Esophagus muscularis mucosa (tissue), 3 donors: ENCODE results near the gene ZNF155.

Experiments
- CTCF ChIP-seq, 3 experiments: fragments of 200-600 bp in 2 of 3; fragments of 450-650 bp in 1 of 3; sonication (generic) in 2 of 3; IDR thresholded peaks; one replicate each; pipeline ENCODE4 v1.5.1; 2017 to 2019; ENCODE audit warnings: antibody characterized with exemption in 3 of 3, mild to moderate bottlenecking in 2 of 3, moderate library complexity in 1 of 3
- EP300 ChIP-seq: sonication (generic); formaldehyde crosslinking; IDR thresholded peaks from one replicate; pipeline ENCODE4 v1.6.1; 2017; ENCODE audit warnings: antibody characterized with exemption

GRCh38 chr19:43983912-43984686, at the start of gene ZNF155:
- TF ChIP-seq CTCF (IDR thresholded peaks at IDR 0.05), result no peak
- no peak for TF ChIP-seq EP300
